Fibroblast of skin of back (primary cell): ENCODE data around the gene PPP1R12C.
A peak's percentile ranks its signal among the peaks of the same experiment; 100 is the strongest.

Experiments used
- DNase-seq: peaks from one replicate; pipeline ENCODE4 v3.0.0-alpha.2; 2013

The PPP1R12C gene

DNA sequence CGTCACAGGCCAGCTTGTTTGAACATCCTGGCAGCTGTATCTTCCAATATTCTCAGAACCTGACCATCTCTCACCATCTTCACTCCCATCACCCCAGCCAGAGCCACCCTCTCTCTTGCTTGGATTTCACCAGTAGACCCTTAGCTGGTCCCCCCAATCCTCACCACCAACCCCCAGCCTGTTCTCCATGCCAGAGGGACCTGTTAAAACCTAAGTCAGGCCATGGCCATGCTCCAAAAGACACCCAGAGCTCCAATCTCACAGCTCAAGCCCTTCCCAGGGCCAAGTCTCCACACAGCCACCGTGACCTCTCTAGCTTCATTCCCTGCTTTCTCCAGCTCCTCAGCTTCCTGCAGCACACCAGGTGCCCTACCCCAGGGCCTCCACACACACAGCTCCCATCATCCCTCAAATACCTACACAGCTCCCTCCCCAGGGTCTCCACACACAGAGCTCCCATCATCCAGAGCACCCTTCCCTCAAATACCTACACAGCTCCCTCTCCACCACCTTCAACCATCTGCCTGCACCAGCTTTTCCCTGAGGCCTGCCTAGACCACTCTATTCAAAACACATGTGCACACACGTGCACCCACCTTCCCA, 28.0 kb downstream of the PPP1R12C start:
- DNase-seq = no peak

DNA sequence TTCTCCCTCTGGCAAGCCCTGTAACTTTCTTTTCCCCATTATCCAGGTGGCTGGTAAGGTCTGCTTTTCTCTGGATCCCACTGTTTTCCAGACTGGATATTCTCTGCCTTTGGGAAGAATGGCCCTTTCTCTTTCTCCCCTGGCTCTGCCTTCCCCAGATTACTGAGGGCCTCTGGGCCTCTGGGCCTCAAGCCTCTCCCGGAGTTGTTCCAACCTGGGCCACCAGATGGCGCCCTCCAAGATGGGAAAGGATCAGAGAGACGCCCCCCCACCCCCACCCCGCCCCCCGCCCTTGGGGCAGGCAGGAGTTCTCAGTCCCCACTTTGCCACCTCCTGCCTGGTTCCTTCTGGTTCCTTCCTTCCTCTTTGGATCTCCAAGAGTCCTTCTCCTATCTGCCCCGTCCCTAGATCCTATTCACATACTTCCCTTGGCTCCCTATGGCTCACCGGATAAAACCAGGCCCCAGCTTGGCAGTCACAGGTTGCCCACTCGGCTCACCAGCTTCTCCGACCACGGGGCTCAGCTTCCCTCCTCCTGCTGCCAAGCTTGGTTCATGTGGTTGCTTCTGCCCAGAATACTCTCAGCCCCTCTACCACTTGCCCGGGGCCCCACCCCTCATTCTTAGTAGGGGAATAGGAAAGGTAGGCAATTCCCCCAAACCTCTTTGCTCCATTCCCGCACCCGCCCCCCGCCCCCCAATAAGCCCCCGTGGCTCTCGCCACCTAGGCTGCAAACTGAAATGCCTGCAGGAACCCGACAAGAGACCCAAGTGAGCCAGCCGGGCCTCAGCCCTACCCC, 28.7 kb downstream of the PPP1R12C start:
- DNase-seq = peak; percentile 71

DNA sequence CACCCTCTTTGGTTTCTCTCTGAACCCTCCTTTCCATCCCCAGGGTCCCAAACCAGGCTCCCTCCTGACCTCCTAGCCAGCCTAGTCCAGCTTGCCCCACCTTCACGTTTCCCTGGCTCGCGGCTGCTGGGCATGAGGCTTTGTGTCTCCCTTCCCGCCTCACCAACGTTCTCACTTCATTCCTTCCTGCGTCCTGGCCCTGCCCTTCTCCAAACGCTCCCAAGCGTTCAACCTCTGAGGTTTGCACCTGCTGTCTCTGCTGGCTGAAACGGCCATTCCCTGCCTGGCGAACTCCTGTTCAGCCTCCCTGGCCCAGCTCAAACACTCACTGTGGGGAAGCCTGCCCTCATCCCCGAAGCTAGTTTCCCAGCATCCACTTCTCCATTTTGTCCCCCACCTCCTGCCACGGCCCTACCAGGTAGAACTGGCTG, 29.4 kb downstream of the PPP1R12C start:
- no peak for DNase-seq

DNA sequence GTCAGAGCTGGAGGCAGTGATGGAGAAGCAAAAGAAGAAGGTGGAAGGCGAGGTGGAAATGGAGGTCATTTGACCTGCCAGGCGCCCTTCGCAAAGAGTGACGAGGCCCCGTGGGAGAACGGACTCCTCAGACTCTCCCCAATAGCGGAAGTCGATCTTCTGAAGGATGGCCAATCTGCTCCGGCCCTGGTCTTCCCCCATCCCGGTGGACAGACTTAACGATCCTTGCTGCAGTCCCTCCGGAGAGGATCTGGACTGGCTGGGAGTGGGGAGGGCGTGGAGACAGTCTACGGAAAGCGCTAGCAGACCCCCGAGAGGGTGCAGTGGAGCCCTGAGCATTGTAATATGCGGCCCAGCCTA, 29.9 kb downstream of the PPP1R12C start:
- DNase-seq = no peak

DNA sequence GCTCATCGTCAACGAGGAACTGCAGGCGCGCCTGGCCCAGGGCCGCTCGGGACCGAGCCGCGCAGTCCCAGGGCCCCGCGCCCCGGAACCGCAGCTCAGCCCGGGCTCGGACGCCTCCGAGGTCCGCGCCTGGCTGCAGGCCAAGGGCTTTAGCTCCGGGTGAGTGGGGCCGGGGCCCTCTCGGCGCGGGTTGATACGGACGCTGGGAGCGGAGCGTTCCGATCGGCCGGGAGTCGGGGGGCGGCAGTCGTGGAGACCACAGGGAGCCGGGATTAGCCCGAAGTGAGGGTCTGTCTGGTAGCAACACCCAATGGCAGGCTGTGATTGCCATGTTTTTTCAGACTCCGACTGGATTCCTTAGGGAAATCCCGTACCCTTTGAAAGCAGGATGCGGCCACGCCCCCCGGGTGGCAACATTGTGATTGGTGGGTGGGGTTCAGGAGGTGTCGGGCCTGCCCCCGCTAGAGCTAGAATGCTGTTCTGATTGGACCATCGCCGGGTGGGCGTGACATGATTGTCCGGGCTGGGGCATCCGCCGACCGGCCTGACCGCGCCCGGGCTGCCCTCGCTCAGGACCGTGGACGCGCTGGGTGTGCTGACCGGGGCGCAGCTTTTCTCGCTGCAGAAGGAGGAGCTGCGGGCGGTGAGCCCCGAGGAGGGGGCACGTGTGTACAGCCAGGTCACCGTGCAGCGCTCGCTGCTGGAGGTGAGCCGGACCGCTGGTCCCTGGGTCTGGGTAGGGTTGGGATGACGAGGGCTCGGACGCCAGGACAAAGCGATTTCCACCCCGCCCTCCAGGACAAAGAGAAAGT, 30.5 kb downstream of the PPP1R12C start:
- DNase-seq = peak; percentile 91

DNA sequence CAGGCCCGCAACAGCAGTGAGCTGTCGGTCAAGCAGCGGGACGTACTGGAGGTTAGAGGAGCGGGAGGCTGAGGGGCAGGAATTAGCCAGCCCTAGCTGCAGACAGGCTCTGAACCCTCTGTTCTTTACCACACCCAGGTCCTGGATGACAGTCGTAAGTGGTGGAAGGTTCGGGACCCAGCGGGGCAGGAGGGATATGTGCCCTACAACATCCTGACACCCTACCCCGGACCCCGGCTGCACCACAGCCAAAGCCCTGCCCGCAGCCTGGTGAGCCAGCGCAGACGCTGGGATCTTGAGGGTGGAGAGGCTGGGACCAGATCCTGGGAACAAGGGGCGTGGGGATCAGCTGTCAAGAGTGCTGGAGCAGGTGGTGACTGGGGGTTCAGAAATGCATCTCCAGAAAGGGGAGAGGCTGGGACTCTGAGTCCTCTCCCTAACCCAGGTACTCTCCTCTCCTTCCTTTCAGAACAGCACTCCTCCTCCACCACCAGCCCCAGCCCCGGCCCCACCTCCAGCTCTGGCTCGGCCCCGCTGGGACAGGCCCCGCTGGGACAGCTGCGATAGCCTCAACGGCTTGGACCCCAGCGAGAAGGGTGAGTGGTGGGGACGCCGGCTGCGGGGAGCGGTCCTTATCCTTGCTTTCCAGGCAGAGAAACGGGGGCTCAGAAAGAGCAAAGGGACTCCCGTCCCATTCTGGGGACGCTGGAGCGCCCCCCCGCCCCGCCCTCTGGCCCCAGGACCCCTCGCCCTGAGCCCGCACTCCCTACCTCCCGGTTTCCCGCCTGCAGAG, 31.3 kb downstream of the PPP1R12C start:
- no peak for DNase-seq

DNA sequence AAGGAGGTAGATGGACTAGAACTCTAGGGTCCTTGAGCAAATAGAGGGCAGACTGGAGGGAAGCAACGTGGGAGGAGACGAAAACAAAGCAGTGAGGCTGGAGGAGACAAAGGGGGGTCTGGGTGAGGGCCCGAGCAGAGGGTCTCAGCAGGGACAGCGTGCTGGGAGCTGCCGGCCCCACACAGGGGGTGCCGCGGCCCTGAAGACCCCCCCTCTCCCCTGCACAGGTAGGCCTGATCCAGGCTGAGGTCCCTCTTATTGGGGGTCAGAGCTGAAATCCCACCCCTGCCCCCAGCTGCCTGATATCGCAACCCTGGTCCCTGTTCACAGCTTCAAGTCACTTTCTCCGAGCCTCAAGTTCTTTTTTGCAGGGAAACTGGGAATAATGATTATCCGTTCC, 33.0 kb downstream of the PPP1R12C start:
- DNase-seq = no peak

DNA sequence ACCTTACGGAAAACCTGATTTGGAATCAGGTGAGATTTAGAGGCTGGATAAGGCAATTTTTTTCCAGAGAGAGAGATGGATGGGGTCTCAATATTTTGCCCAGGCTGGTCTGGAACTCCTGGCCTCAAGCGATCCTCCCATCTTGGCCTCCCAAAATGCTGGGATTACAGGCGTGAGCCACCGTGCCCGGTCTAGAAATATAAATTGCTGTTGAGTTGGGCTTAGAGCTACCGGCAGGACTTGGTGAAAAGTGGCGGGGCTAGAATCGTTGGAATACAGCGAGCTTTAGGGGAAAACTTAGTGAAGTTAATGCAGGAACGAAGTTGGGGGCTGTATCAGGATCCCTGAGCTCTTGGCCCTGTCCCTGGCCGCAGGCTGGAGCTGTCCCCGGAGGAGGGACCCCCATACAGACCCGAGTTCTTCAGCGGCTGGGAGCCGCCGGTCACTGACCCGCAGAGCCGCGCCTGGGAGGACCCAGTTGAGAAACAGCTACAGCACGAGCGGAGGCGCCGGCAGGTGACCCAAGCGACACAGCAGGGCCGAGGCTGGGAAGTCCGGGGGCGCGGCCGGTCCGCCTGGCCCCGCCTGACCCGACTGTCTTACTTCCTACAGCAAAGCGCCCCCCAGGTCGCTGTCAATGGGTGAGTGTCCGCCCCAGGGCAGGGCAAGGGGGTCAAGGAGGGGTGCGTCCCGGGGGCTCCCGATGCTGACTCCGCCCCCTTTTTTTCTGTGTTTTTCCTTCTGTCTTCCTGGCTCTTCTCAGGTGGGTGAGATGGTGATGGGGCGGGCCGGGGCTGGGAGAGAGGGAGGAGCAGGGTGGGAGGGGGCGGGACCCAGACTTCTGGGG, 34.2 kb downstream of the PPP1R12C start:
- no peak for DNase-seq

DNA sequence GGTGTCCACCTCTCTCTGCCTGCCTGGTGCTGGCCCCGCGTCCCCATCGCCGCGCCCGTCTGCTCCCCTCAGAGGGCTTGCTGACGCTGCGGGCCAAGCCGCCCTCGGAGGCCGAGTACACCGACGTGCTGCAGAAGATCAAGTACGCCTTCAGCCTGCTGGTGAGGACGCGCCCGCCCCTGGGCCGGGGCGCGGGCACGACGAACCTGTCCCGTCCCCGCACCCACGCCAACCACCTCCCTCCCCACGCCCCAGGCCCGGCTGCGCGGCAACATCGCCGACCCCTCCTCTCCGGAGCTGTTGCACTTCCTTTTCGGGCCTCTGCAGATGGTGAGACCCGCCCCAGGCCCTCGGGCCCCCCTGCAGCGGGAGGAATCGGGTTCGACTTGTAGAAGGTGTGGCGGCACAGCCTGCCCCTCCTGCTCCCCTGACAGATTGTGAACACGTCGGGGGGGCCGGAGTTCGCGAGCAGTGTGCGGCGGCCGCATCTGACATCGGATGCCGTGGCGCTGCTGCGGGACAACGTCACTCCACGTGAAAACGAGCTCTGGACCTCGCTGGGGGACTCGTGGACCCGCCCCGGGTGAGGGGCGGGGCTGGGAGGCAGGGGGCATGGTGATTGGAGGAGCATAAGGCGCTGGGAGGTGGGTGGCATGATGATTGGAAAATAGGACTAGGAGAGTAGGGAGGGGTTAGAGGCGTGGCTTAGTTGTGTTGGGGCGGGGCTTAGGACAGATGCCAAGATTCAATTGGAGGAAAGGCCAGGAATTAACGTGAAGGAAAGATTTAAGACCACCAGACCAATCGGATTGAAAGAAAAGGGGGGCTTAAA, 35.2 kb downstream of the PPP1R12C start:
- DNase-seq = peak; percentile 58

DNA sequence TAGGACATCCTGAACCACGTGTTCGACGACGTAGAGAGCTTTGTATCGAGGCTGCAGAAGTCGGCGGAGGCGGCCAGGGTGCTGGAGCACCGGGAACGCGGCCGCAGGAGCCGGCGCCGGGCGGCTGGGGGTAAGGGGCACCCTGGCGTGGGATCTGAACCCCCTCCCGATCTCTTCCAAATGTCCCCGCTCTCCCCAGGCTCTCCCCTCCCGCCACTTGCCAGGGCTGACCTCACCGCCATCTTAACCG, 35.7 kb downstream of the PPP1R12C start:
- no peak for DNase-seq

DNA sequence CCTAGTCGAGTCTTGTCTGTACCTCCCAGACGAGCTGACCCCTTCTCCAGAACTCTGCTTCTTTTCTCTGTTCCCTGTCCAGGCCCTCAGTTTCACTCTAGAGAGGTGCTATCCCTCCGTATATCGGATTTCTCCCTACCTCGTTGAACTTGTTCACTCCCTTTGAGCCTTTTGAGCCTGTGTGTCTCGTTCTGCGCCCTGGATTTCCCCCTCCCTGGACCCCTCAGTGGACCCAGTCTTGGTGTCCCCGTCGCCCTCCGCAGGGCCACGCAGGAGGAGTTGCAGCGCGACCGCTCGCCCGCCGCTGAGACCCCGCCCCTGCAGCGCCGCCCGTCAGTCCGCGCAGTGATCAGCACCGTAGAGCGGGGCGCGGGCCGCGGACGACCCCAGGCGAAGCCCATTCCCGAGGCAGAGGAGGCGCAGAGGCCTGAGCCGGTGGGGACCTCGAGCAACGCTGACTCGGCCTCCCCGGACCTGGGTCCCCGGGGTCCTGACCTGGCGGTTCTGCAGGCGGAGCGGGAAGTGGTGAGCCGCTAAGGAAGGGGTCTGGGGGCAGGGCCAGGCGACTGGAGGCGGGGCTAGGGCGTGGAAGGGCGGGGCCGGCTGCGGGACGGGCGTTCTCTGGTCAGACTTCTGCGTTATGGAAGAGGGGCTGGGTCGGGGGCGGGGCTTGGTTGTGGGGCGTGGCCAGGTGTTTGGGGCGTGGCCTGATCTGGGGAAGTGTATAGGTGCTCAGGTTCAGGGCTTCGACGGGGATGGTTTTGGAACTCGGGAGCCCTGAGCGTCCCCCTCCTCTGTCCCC, 36.3 kb downstream of the PPP1R12C start:
- DNase-seq = peak; percentile 57

DNA sequence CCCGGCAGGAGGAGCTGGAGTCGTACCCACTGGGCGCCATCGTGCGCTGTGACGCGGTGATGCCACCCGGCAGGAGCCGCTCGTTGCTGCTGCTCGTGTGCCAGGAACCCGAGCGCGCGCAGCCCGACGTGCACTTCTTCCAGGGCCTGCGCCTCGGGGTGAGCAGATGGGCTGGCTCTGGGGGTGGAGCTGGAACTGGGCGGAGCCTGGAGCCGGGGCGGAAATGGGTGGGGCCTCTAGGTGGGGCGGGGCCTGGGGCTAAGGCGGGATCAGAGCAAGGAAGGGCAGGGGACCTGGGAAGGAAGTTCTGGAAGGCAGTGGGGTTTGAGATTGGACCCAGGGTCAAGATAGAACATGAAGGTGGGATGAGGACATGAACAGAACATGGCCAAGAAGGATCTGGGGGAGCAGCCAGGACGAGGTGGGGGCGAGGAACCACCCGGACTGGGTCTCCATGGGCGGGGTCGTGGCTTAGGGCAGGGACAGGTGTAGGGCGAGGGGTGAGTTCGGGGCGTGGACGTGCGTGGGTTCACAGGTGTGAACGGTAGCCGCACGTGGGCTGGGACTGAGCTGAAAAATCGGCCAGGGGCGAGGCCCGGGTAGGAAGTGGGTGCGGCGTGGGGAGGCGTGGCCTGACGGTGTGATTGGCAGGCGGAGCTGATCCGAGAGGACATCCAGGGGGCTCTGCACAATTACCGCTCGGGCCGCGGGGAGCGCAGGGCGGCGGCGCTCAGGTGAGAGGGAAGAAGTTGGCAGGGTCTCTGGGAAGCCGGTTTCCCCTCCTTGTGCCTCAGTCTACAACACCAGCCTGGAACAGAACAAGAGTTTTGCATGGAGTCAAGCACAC, 37.1 kb downstream of the PPP1R12C start:
- peak; percentile 69 for DNase-seq

DNA sequence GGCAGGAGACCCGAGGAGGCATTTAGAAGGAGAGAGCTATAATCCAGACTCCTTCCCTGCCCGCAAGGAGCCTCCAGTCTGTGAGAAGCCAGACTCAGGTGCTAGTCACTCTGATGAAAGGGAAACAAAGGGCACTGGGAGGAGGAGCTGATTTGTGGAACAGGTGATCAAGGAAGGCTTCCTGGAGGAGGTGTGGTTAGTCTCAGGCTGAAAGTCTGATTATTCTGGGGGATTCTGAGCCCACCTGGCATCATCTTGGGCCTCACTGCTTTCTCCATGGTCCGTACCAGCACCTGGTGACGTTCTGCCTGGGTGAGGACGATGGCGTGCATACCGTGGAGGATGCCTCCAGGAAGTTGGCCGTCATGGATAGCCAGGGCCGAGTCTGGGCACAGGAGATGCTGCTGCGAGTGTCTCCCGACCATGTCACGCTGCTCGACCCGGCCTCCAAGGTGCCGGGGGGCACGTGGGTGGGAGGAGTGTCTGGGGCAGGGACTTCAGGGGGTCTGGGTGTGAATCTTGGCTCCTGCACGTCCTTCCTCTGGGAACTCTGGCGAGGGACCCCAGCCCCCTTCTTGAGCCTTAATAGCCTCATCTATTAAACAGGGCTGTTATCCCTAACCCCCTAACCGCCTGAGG, 37.9 kb downstream of the PPP1R12C start:
- no peak for DNase-seq

DNA sequence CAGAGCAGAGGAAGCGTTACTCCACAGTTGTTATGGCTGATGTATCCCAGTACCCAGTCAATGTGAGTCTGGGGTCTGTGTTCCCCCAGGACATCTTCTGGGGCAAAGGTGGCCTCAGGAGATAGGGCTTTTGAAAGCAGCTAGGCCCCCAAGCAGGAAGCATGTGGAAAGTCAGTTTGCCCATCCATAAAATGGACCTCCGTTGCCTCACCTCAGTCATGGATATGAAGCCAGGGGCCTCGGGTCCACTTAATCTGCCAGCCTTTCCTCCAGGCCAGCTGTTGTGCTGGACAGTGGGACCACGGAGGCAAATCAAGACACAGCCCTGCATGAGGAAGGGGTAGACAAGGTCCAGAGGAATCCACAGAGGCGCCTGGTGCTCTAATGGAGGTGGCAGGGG, 38.4 kb downstream of the PPP1R12C start:
- no peak for DNase-seq

DNA sequence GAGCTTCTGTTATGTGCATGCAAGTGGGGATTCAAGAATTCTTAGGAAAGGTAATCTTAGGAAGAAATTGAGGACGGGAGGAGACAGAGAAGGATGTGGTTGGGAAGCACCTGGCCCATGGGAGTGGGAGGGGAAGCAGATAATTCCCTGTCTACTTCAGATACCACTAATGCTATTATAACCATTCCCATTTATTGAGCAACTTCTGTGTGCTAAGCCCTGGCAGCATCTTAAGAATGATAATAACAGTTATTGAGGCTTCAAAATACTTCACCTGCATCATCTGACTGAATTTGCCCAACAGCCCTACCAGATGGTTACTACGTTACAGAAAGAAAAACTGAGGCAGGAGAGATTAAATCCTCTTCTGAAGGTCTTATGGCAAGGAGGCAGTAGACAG, 40.3 kb downstream of the PPP1R12C start:
- DNase-seq = no peak

DNA sequence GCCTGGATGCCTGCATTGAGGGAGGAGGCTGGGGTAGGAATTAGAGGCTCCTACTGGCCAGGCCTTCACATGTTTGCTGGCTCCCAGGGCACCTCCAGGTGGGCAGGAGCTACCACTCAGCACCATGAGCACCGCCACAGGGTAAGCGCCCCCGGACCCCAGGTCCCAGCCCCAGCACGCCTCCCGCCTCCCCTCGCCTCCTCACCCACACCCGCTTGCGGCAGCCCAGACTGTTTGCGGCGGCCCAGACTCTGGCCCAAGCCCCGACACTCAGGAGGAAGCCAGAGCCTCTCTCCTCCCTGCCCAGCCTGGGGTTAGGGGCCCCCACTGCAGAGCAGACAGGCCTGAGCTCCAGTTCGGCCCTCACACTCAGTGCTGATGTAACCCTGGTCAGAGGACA, 41.1 kb downstream of the PPP1R12C start:
- DNase-seq = no peak

DNA sequence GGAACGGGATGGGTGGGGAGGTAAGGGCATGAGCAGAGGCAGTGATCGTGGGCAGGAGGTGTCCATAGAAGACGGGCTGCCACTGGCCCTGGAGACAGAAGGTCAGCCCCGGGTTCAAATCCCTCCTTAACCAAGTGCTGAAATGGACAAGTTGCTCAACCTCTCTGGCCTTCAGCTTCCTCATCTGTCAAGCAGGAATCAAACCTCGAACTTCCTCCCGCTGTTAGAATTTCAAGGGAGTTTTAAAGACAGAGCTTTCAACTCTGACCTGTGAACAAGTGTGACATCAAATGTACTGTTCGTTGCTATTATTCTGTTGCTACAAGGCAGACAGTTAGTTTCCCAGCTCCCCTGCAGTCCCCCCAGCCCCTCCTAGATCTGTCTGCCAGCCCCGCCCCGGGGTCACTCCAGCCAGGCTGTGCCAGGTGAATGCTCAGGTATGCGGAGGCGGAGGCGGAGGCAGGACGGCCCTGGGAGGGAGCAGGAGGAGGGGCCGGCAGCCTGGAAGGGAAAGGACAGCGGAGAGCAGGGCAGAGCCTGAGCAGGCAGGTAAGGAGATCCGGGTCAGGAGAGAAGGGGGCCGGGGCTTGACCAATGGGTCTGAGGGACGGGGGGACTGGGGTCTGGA, 42.0 kb downstream of the PPP1R12C start, which contains the start of gene EPS8L1:
Gene EPS8L1 (plus strand): TSS at position 499 of the 628 bp plus-strand sequence. CDS start 576 bp downstream, outside the sequence.
- no peak for DNase-seq

DNA sequence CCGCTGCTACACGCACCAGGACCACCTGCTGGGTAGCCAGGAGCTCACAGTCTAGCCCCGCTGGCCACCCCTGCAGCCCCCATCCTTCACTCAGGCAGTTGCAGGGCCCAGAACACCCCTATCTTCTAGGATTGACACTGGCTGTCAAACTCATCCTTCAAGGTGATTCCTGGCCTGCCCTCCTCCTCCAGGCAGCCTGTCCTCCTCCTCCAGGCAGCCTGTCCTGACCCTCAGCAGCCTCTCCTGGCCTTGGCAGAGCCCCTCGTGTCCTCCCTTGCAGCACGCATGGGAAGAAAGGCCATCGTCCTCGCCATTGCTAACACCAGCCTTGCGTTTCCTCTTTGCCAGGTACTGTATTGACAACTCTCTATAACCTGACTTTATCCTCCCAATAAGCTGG, 45.5 kb downstream of the PPP1R12C start:
- no peak for DNase-seq
